H9 (cell line): ENCODE measurements around the gene DYRK1A. TPM values are rescaled to one million over a fixed set of nuclear protein-coding genes. Genes with fewer than 3 reads are reported as not detected.

Experiments
- DNase-seq: peaks from one replicate; pipeline ENCODE4 v3.0.0-alpha.2; 2017
- H2AFZ ChIP-seq: one replicate; pipeline ENCODE4 v1.6.1; 2013; ENCODE audit warnings: mild to moderate bottlenecking, low read length, control low read depth, moderate library complexity
- H2AK5ac ChIP-seq: 2 replicates; pipeline ENCODE4 v1.6.1; 2013; ENCODE audit warnings: low read length, control low read depth, mixed read lengths; ENCODE audit not compliant: insufficient read length
- H2BK120ac ChIP-seq: one replicate; pipeline ENCODE4 v1.6.1; 2013; ENCODE audit warnings: low read depth, mild to moderate bottlenecking, low read length, control low read depth, inconsistent platforms; ENCODE audit not compliant: poor library complexity, severe bottlenecking
- H2BK12ac ChIP-seq: 2 replicates; pipeline ENCODE4 v1.6.1; 2013; ENCODE audit warnings: low read length, control low read depth, mixed read lengths, low read depth; ENCODE audit not compliant: insufficient read length
- H2BK15ac ChIP-seq: 2 replicates; pipeline ENCODE4 v1.6.1; 2013; ENCODE audit warnings: low read depth, low read length, control low read depth
- H2BK20ac ChIP-seq: one replicate; pipeline ENCODE4 v1.6.1; 2013; ENCODE audit warnings: low read depth, mild to moderate bottlenecking, low read length, control low read depth, inconsistent platforms; ENCODE audit not compliant: poor library complexity, severe bottlenecking
- H2BK5ac ChIP-seq: 2 replicates; pipeline ENCODE4 v1.6.1; 2013; ENCODE audit warnings: low read length, control low read depth, mixed read lengths; ENCODE audit not compliant: insufficient read length
- H3K14ac ChIP-seq: 2 replicates; pipeline ENCODE4 v1.6.1; 2013; ENCODE audit warnings: low read length, control low read depth; ENCODE audit not compliant: insufficient read depth
- H3K18ac ChIP-seq: 2 replicates; pipeline ENCODE4 v1.6.1; 2013; ENCODE audit warnings: low read depth, mild to moderate bottlenecking, mixed read lengths, low read length, control low read depth; ENCODE audit not compliant: insufficient read length
- H3K23ac ChIP-seq: 2 replicates; pipeline ENCODE4 v1.6.1; 2013; ENCODE audit warnings: low read length, control low read depth, mixed read lengths, low read depth; ENCODE audit not compliant: insufficient read length
- H3K23me2 ChIP-seq: 2 replicates; pipeline ENCODE4 v1.6.1; 2013; ENCODE audit warnings: low read depth, mild to moderate bottlenecking, mixed read lengths, low read length, control low read depth; ENCODE audit not compliant: insufficient read length, poor library complexity, severe bottlenecking
- H3K27ac ChIP-seq: 2 replicates; pipeline ENCODE4 v1.5.1; 2013; ENCODE audit warnings: low read length, control low read depth, mixed read lengths, low read depth; ENCODE audit not compliant: insufficient read length
- H3K27me3 ChIP-seq: 2 replicates; pipeline ENCODE4 v1.6.1; 2013; ENCODE audit warnings: low read length, control low read depth, inconsistent platforms; ENCODE audit not compliant: insufficient read depth
- H3K4ac ChIP-seq: 2 replicates; pipeline ENCODE4 v1.6.1; 2013; ENCODE audit warnings: low read depth, mild to moderate bottlenecking, control low read depth, inconsistent platforms, low read length, moderate library complexity
- H3K4me1 ChIP-seq: 2 replicates; pipeline ENCODE4 v1.6.1; 2013; ENCODE audit warnings: low read length, control low read depth, inconsistent platforms; ENCODE audit not compliant: insufficient read depth
- H3K4me2 ChIP-seq: 2 replicates; pipeline ENCODE4 v1.6.1; 2013; ENCODE audit warnings: low read length, control low read depth, mixed read lengths; ENCODE audit not compliant: insufficient read length, insufficient read depth
- H3K56ac ChIP-seq: 2 replicates; pipeline ENCODE4 v1.6.1; 2013; ENCODE audit warnings: low read depth, mild to moderate bottlenecking, mixed read lengths, low read length, control low read depth; ENCODE audit not compliant: insufficient read length
- H3K79me1 ChIP-seq: 2 replicates; pipeline ENCODE4 v1.6.1; 2013; ENCODE audit warnings: low read depth, mild to moderate bottlenecking, moderate library complexity, low read length, control low read depth, inconsistent platforms; ENCODE audit not compliant: insufficient read depth, poor library complexity, severe bottlenecking
- H3K79me2 ChIP-seq: 2 replicates; pipeline ENCODE4 v1.6.1; 2013; ENCODE audit warnings: low read length, control low read depth, inconsistent platforms; ENCODE audit not compliant: insufficient read depth
- H3K9ac ChIP-seq: 2 replicates; pipeline ENCODE4 v1.6.1; 2013; ENCODE audit warnings: low read length, control low read depth, mixed read lengths; ENCODE audit not compliant: insufficient read length; ENCODE audit errors: extremely low read depth
- H3K9me3 ChIP-seq: one replicate; pipeline ENCODE4 v1.6.1; 2013; ENCODE audit warnings: low read depth, low read length, inconsistent platforms; ENCODE audit not compliant: control insufficient read depth
- H3T11ph ChIP-seq: one replicate; pipeline ENCODE4 v1.6.1; 2013; ENCODE audit warnings: mild to moderate bottlenecking, low read length, control low read depth, inconsistent platforms
- H4K20me1 ChIP-seq: one replicate; pipeline ENCODE4 v1.6.1; 2013; ENCODE audit not compliant: control insufficient read depth, insufficient read length, insufficient read depth
- H4K5ac ChIP-seq: 2 replicates; pipeline ENCODE4 v1.6.1; 2013; ENCODE audit warnings: low read depth, mild to moderate bottlenecking, mixed read lengths, low read length, control low read depth; ENCODE audit not compliant: insufficient read length
- H4K8ac ChIP-seq: replicated peaks from 2 replicates; pipeline ENCODE4 v1.6.1; 2013; ENCODE audit warnings: low read length, control low read depth, mixed read lengths, low read depth; ENCODE audit not compliant: insufficient read length
- H4K91ac ChIP-seq: 2 replicates; pipeline ENCODE4 v1.6.1; 2013; ENCODE audit warnings: low read depth, mild to moderate bottlenecking, moderate library complexity, mixed read lengths, low read length, control low read depth; ENCODE audit not compliant: insufficient read length
- H3K27ac Mint-ChIP-seq, 3 experiments: 2 replicates in 2 of 3; 3 replicates in 1 of 3; pipeline ENCODE4 v1.8.0; 2020 to 2021; ENCODE audit warnings: mixed read lengths in 3 of 3, mild to moderate bottlenecking in 1 of 3, moderate library complexity in 1 of 3
- H3K27me3 Mint-ChIP-seq: 2 replicates; pipeline ENCODE4 v1.8.0; 2021; ENCODE audit warnings: low read depth, mild to moderate bottlenecking, moderate library complexity, mixed read lengths
- H3K36me3 Mint-ChIP-seq, 3 experiments: 2 replicates in 2 of 3; 3 replicates in 1 of 3; pipeline ENCODE4 v1.8.0; 2020 to 2021; ENCODE audit warnings: low read depth in 3 of 3, mixed read lengths in 3 of 3; ENCODE audit not compliant: insufficient read depth in 1 of 3
- H3K4me1 Mint-ChIP-seq, 2 experiments: 2 replicates each; pipeline ENCODE4 v1.8.0; 2020; ENCODE audit warnings: mixed read lengths in 2 of 2
- H3K4me3 Mint-ChIP-seq, 2 experiments: 2 replicates in 1 of 2; 3 replicates in 1 of 2; pipeline ENCODE4 v1.8.0; 2020 to 2021; ENCODE audit warnings: mild to moderate bottlenecking in 2 of 2, mixed read lengths in 2 of 2, moderate library complexity in 1 of 2
- H3K9me3 Mint-ChIP-seq, 2 experiments: 2 replicates in 1 of 2; 3 replicates in 1 of 2; pipeline ENCODE4 v1.8.0; 2020; ENCODE audit warnings: mild to moderate bottlenecking in 2 of 2, mixed read lengths in 2 of 2, moderate library complexity in 1 of 2
- WGBS: extraction: QIAGEN DNeasy Blood & Tissue Kit; methylation state at CpG from one replicate; pipeline ENCODE4 v1.1.7; 2013; ENCODE audit warnings: missing lambda C conversion rate, low lambda C conversion rate, mixed read lengths; ENCODE audit not compliant: insufficient read length; ENCODE audit errors: extremely low coverage; 5-methylcytosine and 5-hydroxymethylcytosine counted together
- total RNA-seq: library from RNA; stranded (reverse); gene quantifications from 2 replicates; pipeline ENCODE4 v1.2.1, GENCODE V29; 2021
- TF ChIP-seq, protein P1 (sequence below): fragments of 200-600 bp; sonication (generic); conservative IDR thresholded peaks from 3 replicates; pipeline ENCODE4 v1.8.0; 2021; ENCODE audit warnings: antibody characterized with exemption, mild to moderate bottlenecking

The DYRK1A gene
- total RNA-seq, 1 experiment from 2014 or later, result 73.6 TPM

DNA sequence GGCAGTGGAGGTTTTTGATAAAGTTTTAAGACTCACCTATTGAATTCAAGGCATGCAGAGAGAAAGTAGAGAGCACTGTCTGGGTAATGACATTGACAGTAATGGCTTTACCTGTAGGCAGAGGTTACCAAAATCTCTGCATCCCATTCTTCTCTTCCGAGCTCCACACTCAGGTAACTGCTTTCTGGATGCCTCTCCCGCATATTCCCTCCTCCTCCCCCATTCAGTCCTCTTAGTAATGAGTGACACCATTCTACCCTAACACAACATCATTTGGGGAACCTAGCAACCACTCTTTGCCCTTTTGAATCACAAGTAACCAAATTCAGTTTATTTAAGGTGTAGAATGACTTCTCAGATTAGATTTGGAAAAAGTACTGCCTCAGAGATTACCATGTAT is 56.5 kb downstream of the DYRK1A start:
- H3K4me1 Mint-ChIP-seq, result peaks cover 28 to 33% of the 10 kb centered on the region in 2 experiments
- no peaks in the 10 kb centered on the region for H4K20me1 ChIP-seq
- no peak overlapping the region for H3K4me3 Mint-ChIP-seq
- H2BK15ac ChIP-seq, result no peak overlapping the region
- H3K14ac ChIP-seq, result no peak overlapping the region
- H2BK120ac ChIP-seq, result no peak overlapping the region
- no peak overlapping the region for H3K18ac ChIP-seq
- no peak overlapping the region for H2BK12ac ChIP-seq
- peaks cover 3% of the 10 kb centered on the region for H3K79me1 ChIP-seq
- H3K27ac Mint-ChIP-seq, result peak overlapping the region in 2 of 3 experiments; percentile 19 to 30; a peak in 2 of 7 replicates
- H3K56ac ChIP-seq, result no peak overlapping the region
- H3K9me3 Mint-ChIP-seq, result peaks cover 5 to 9% of the 10 kb centered on the region in 2 experiments; a peak in 4 of 5 replicates
- no peaks in the 10 kb centered on the region for H3K27me3 ChIP-seq
- no peak overlapping the region for H3K27ac ChIP-seq
- no CpG with 5 or more reads among the region's 2 CpGs for WGBS
- TF ChIP-seq, protein P1, sequence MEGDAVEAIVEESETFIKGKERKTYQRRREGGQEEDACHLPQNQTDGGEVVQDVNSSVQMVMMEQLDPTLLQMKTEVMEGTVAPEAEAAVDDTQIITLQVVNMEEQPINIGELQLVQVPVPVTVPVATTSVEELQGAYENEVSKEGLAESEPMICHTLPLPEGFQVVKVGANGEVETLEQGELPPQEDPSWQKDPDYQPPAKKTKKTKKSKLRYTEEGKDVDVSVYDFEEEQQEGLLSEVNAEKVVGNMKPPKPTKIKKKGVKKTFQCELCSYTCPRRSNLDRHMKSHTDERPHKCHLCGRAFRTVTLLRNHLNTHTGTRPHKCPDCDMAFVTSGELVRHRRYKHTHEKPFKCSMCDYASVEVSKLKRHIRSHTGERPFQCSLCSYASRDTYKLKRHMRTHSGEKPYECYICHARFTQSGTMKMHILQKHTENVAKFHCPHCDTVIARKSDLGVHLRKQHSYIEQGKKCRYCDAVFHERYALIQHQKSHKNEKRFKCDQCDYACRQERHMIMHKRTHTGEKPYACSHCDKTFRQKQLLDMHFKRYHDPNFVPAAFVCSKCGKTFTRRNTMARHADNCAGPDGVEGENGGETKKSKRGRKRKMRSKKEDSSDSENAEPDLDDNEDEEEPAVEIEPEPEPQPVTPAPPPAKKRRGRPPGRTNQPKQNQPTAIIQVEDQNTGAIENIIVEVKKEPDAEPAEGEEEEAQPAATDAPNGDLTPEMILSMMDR, result no peak
- no peak overlapping the region for H2BK5ac ChIP-seq
- no peak overlapping the region for H2AFZ ChIP-seq
- no peak overlapping the region for H4K91ac ChIP-seq
- no peak overlapping the region for H2BK20ac ChIP-seq
- no peaks in the 10 kb centered on the region for H3K9me3 ChIP-seq
- no peaks in the 10 kb centered on the region for H3K23me2 ChIP-seq
- H3K4ac ChIP-seq, result no peak overlapping the region
- no peak overlapping the region for H4K8ac ChIP-seq
- H3K9ac ChIP-seq, result no peak overlapping the region
- no peak overlapping the region for H2AK5ac ChIP-seq
- no peak overlapping the region for H3T11ph ChIP-seq
- H3K79me2 ChIP-seq, result peaks cover 22% of the 10 kb centered on the region; the same call in 1 of the 2 replicates
- peaks cover 17 to 29% (median 19%) of the 10 kb centered on the region in 3 experiments for H3K36me3 Mint-ChIP-seq
- no peak overlapping the region for H3K23ac ChIP-seq
- no peak overlapping the region for H3K4me2 ChIP-seq
- no peak for DNase-seq
- H4K5ac ChIP-seq, result no peak overlapping the region
- H3K27me3 Mint-ChIP-seq, result no peaks in the 10 kb centered on the region
- H3K4me1 ChIP-seq, result no peaks in the 10 kb centered on the region; the same call in 1 of the 2 replicates
